A549 (cell line): ENCODE measurements around the gene GBF1.

Experiments
- CTCF ChIP-seq: fragments of >200 bp; sonication (Bioruptor Twin); formaldehyde crosslinking; IDR thresholded peaks from 3 replicates; pipeline ENCODE4 v1.5.1; 2016
- MAX ChIP-seq: IDR thresholded peaks from 2 replicates; pipeline ENCODE4 v1.6.1; 2012
- REST ChIP-seq: fragments of 200-600 bp; sonication (generic); IDR thresholded peaks from 2 replicates; pipeline ENCODE4 v1.6.1; 2016; ENCODE audit warnings: antibody characterized with exemption, mild to moderate bottlenecking, moderate library complexity

GRCh38 chr10:102264371-102264770 lies 19.0 kb downstream of the GBF1 start:
- TF ChIP-seq REST (no peak), MAX (no peak), CTCF (no peak)
